ENCODE results near the gene LFNG. TPM values are rescaled to one million over a fixed set of nuclear protein-coding genes. Genes with fewer than 3 reads are reported as not detected.

LFNG gene
- polyA plus RNA-seq, 1 experiment = 3.1 TPM

- POLR2A ChIA-PET = no interaction called here
Observed at GRCh38 chr7:2573761-2574160, 54.2 kb downstream of the LFNG start.

GRCh38 chr7:2575046-2575732, 55.6 kb downstream of the LFNG start:
- no peak for TF ChIP-seq CTCF (IDR thresholded peaks at IDR 0.05; ENCODE audit: insufficient read depth, low read depth, low read length)
- no peaks in the 10 kb centered on the region for H3K27me3 ChIP-seq (ENCODE audit: control insufficient read depth, insufficient read depth, low read length)
- POLR2A ChIA-PET = no interaction called here
- H3K36me3 ChIP-seq (ENCODE audit: control insufficient read depth, insufficient read depth, low read length) = peaks cover 9% of the 10 kb centered on the region
- CTCF ChIA-PET = interaction anchor here (1.0 to 1.2 kb wide), 3 partner anchors 9 to 106 kb away, joined by 4 to 7 read pairs (median 4); no protein-coding TSS in a partner anchor
- H3K4me3 ChIP-seq (ENCODE audit: low read depth, low read length) = no peak overlapping the region
- no peak for DNase-seq (ENCODE audit: low read depth)

More at GRCh38 chr7:2573761-2574160, 54.2 kb downstream of the LFNG start:
- CTCF ChIA-PET = interaction anchor here (0.8 to 1.6 kb wide), 4 partner anchors 14 to 122 kb away, joined by 3 to 5 read pairs (median 3); no protein-coding TSS in a partner anchor
- Histone ChIP-seq H3K4me3 (ENCODE audit: low read depth, low read length) (no peak overlapping the region), H3K27me3 (ENCODE audit: control insufficient read depth, insufficient read depth, low read length) (no peaks in the 10 kb centered on the region), H3K36me3 (ENCODE audit: control insufficient read depth, insufficient read depth, low read length) (peaks cover 6% of the 10 kb centered on the region)
- TF ChIP-seq CTCF (IDR thresholded peaks at IDR 0.05; ENCODE audit: insufficient read depth, low read depth, low read length) = no peak
- DNase-seq (ENCODE audit: low read depth) = no peak

- TF ChIP-seq CTCF (IDR thresholded peaks at IDR 0.05; ENCODE audit: insufficient read depth, low read depth, low read length) = no peak
- POLR2A ChIA-PET = no interaction called here
- DNase-seq (ENCODE audit: low read depth) = no peak
- CTCF ChIA-PET = interaction anchor here (0.7 to 1.2 kb wide), 3 partner anchors 9 to 97 kb away, joined by 3 to 7 read pairs (median 4); no protein-coding TSS in a partner anchor
- Histone ChIP-seq H3K4me3 (ENCODE audit: low read depth, low read length) (no peak overlapping the region), H3K36me3 (ENCODE audit: control insufficient read depth, insufficient read depth, low read length) (peaks cover 9% of the 10 kb centered on the region), H3K27me3 (ENCODE audit: control insufficient read depth, insufficient read depth, low read length) (no peaks in the 10 kb centered on the region)
Observed at GRCh38 chr7:2575733-2576340, 56.3 kb downstream of the LFNG start.

DNA sequence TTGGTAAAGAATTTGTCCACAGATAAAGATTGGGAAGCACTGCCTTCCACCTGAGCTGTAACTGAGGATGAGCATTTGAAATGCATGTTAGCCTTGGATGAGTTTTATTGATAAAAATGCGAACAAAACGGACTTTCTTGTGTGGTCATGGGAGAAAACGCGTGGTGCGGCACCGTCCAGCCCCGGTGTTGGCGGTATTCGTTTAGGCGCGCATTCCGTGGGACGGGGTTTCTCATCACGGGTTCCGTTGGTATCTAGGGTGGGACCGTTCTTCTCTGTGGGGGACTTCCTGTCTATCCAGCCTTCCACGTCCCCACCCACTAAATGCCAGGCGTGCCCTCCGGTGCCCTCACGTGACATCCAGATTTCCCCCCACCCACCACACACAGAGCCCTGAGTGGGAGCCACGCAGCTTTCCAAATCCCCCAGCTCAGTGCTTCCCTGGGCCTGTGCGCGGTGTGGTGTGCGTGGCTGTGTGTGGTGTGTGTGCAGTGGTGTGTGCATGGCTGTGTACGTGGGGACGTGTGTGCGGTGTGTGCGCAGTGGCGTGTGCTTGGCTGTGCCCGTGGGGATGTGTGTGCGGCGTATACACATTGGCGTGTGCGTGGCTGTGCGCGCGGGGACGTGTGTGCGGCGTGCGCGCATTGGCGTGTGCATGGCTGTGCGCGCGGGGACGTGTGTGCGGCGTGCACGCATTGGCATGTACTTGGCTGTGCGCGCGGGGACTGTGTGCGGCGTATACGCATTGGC, 57.3 kb downstream of the LFNG start:
- CTCF ChIA-PET = no interaction called here
- no peak overlapping the region for H3K4me3 ChIP-seq (ENCODE audit: low read depth, low read length)
- no peak for TF ChIP-seq CTCF (IDR thresholded peaks at IDR 0.05; ENCODE audit: insufficient read depth, low read depth, low read length)
- H3K27me3 ChIP-seq (ENCODE audit: control insufficient read depth, insufficient read depth, low read length) = no peaks in the 10 kb centered on the region
- POLR2A ChIA-PET = no interaction called here
- H3K36me3 ChIP-seq (ENCODE audit: control insufficient read depth, insufficient read depth, low read length) = peaks cover 9% of the 10 kb centered on the region
- no peak for DNase-seq (ENCODE audit: low read depth)

Small RNA genes within 50 kb of the gene (small RNA-seq; reads per million reads assigned to genes)
- not detected for gene MIR4648 (ENCODE audit: insufficient read length, low read depth, low replicate concordance)

Other genes starting within 250 kb of the LFNG start
- gene SNX8, start 205.3 kb upstream of the LFNG start, polyA plus RNA-seq (2011; rRNA removed) = 36.9 and 62.1 TPM in 2 replicates
- gene EIF3B, start 164.9 kb upstream of the LFNG start, polyA plus RNA-seq (2011; rRNA removed) = 92.7 and 106 TPM in 2 replicates
- 8.6 and 18.4 TPM in 2 replicates for gene CHST12, start 116.2 kb upstream of the LFNG start, polyA plus RNA-seq (2011; rRNA removed)
- gene GRIFIN, start 43.4 kb upstream of the LFNG start, polyA plus RNA-seq (2011; rRNA removed) = not detected in 2 replicates
- gene BRAT1, start 35.8 kb downstream of the LFNG start, polyA plus RNA-seq (2011; rRNA removed) = 9.1 and 17.9 TPM in 2 replicates
- gene IQCE, start 39.2 kb downstream of the LFNG start, polyA plus RNA-seq (2011; rRNA removed) = 6.8 and 9.9 TPM in 2 replicates
- 33.0 and 55.7 TPM in 2 replicates for gene TTYH3, start 112.2 kb downstream of the LFNG start, polyA plus RNA-seq (2011; rRNA removed)
- gene AMZ1, start 168.4 kb downstream of the LFNG start, polyA plus RNA-seq (2011; rRNA removed) = 2.9 and 3.7 TPM in 2 replicates

Data from BJ (cell line).